ENCODE results near the gene KRT12.
A peak's percentile ranks its signal among the peaks of the same experiment; 100 is the strongest.
"Not testable (repeated sequence)": the region's sequence is repeated elsewhere in the genome, so short reads cannot be mapped to it uniquely, and the experiment has no call there.

Gene KRT12

GRCh38 chr17:40871316-40871715, 4.3 kb upstream of the KRT12 start:
- TF ChIP-seq CTCF (IDR thresholded peaks at IDR 0.05; ENCODE audit: low read depth, low read length) = no peak
- no peaks in the 10 kb centered on the region for H3K4me1 ChIP-seq
- no peak for DNase-seq
- peaks cover 49% of the 10 kb centered on the region for H3K27me3 ChIP-seq
- H3K4me3 ChIP-seq (ENCODE audit: low read depth, low read length) = no peak overlapping the region
- no peaks in the 10 kb centered on the region for H3K9me3 ChIP-seq
- no peaks in the 10 kb centered on the region for H3K36me3 ChIP-seq

- Histone ChIP-seq H3K36me3 (no peaks in the 10 kb centered on the region), H3K4me3 (ENCODE audit: low read depth, low read length) (no peak overlapping the region), H3K9me3 (no peaks in the 10 kb centered on the region), H3K4me1 (no peaks in the 10 kb centered on the region), H3K27me3 (peaks cover 59% of the 10 kb centered on the region)
- TF ChIP-seq CTCF (IDR thresholded peaks at IDR 0.05; ENCODE audit: low read depth, low read length) = no peak
- DNase-seq = no peak
These were observed 3.1 kb upstream of the KRT12 start for GRCh38 chr17:40870136-40870535.

- peaks cover 44% of the 10 kb centered on the region for H3K27me3 ChIP-seq
- TF ChIP-seq CTCF (IDR thresholded peaks at IDR 0.05; ENCODE audit: low read depth, low read length) = no peak
- DNase-seq = no peak
These were observed 2.2 kb downstream of the KRT12 start for GRCh38 chr17:40864661-40865390.

GRCh38 chr17:40862985-40863733, 3.9 kb downstream of the KRT12 start:
- Histone ChIP-seq H3K4me1 (no peaks in the 10 kb centered on the region), H3K4me3 (ENCODE audit: low read depth, low read length) (no peak overlapping the region), H3K27me3 (peaks cover 35% of the 10 kb centered on the region), H3K9me3 (no peaks in the 10 kb centered on the region), H3K36me3 (no peaks in the 10 kb centered on the region)
- DNase-seq = peak; percentile 60
- TF ChIP-seq CTCF (IDR thresholded peaks at IDR 0.05; ENCODE audit: low read depth, low read length) = peak; percentile 60

More at GRCh38 chr17:40864661-40865390, 2.2 kb downstream of the KRT12 start:
- no peaks in the 10 kb centered on the region for H3K9me3 ChIP-seq
- no peaks in the 10 kb centered on the region for H3K4me1 ChIP-seq
- H3K4me3 ChIP-seq (ENCODE audit: low read depth, low read length) = no peak overlapping the region
- no peaks in the 10 kb centered on the region for H3K36me3 ChIP-seq

GRCh38 chr17:40859536-40859935, 7.5 kb downstream of the KRT12 start:
- DNase-seq = no peak
- Histone ChIP-seq H3K27me3 (peaks cover 11% of the 10 kb centered on the region), H3K4me3 (ENCODE audit: low read depth, low read length) (no peak overlapping the region), H3K9me3 (no peaks in the 10 kb centered on the region), H3K4me1 (no peaks in the 10 kb centered on the region), H3K36me3 (no peaks in the 10 kb centered on the region)
- no peak for TF ChIP-seq CTCF (IDR thresholded peaks at IDR 0.05; ENCODE audit: low read depth, low read length)

GRCh38 chr17:40858667-40859066, 8.4 kb downstream of the KRT12 start:
- H3K36me3 ChIP-seq; H3K4me1 ChIP-seq; H3K4me3 ChIP-seq (ENCODE audit: low read depth, low read length); DNase-seq; H3K9me3 ChIP-seq: not testable (repeated sequence)
- peaks cover 11% of the 10 kb centered on the region for H3K27me3 ChIP-seq
